ENCODE data around the gene CST5. TPM values are rescaled to one million over a fixed set of nuclear protein-coding genes. Genes with fewer than 3 reads are reported as not detected.

Gene CST5
- total RNA-seq, 6 donors from 2014 or later, result 0.81 to 1.7 (median 1.1) TPM; not detected in 3

DNA sequence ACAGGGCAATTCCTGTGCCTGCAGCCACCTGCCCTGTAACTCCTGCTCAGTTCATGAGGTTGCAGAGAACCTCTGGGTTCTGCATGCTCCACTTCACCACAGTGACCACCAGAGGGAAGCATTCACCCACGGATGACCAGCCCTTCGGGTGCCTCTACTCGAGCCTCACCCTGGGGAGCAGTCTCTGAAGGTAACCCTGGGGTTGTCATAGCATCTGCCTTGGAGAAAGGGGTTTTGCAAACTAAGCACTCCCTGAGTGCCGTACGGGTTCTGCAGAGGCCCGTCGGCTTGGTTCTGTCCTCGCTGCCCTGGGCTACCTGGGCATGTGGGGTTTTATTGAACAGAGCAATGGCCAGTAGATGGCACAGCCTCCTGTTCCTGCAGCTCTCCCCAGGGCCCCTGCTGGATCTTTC, 10.2 kb upstream of the CST5 start:
- Histone ChIP-seq H3K9me3 (no peaks in the 10 kb centered on the region), H3K27ac (no peak overlapping the region), H3K4me3 (no peak overlapping the region), H3K27me3 (no peaks in the 10 kb centered on the region), H3K36me3 (no peaks in the 10 kb centered on the region), H3K4me1 (no peaks in the 10 kb centered on the region)
- 21 to 80% methylated on average over 1 to 8 of the region's 8 CpGs for WGBS, 2 donors
- peak; percentile 90 for ATAC-seq (ENCODE audit: low FRiP score in 2 of 2)
- peak in 1 of 2 donors; percentile 64 for DNase-seq
- TF ChIP-seq POLR2AphosphoS5 (IDR thresholded peaks at IDR 0.05) (no peak), POLR2A (IDR thresholded peaks at IDR 0.05) (no peak), EP300 (IDR thresholded peaks at IDR 0.05) (no peak)
- TF ChIP-seq, protein P1, sequence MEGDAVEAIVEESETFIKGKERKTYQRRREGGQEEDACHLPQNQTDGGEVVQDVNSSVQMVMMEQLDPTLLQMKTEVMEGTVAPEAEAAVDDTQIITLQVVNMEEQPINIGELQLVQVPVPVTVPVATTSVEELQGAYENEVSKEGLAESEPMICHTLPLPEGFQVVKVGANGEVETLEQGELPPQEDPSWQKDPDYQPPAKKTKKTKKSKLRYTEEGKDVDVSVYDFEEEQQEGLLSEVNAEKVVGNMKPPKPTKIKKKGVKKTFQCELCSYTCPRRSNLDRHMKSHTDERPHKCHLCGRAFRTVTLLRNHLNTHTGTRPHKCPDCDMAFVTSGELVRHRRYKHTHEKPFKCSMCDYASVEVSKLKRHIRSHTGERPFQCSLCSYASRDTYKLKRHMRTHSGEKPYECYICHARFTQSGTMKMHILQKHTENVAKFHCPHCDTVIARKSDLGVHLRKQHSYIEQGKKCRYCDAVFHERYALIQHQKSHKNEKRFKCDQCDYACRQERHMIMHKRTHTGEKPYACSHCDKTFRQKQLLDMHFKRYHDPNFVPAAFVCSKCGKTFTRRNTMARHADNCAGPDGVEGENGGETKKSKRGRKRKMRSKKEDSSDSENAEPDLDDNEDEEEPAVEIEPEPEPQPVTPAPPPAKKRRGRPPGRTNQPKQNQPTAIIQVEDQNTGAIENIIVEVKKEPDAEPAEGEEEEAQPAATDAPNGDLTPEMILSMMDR (IDR thresholded peaks at IDR 0.05), result peak; percentile 57 to 88 (median 71)

DNA sequence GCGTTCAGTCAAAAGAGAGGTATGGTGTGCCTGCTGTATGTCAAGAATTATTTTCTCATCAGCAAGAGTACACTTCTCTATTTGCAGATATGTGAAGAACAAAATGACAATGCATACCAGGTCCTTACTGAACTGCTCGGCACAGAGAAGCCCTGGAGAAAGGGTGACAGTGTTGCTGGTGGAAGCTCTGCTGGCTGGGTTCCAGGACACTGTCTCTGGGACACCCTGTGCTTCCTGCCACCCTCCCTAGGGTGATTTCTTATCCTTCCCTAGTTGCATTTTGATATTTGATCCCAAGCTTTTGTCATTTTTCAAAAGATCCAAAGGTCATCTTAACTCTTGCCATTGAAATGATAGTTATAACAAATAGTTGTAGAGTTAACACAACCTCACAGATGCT, 8.3 kb upstream of the CST5 start:
- ATAC-seq (ENCODE audit: low FRiP score in 2 of 2), result no peak
- H3K27me3 ChIP-seq, result no peaks in the 10 kb centered on the region
- TF ChIP-seq EP300 (IDR thresholded peaks at IDR 0.05) (no peak), POLR2AphosphoS5 (IDR thresholded peaks at IDR 0.05) (no peak), POLR2A (IDR thresholded peaks at IDR 0.05) (no peak)
- TF ChIP-seq, protein P1 (IDR thresholded peaks at IDR 0.05), result no peak
- H3K4me3 ChIP-seq, result no peak overlapping the region
- WGBS, 2 donors, result 68 to 70% methylated on average over 2 of the region's 2 CpGs
- no peak for DNase-seq
- no peaks in the 10 kb centered on the region for H3K9me3 ChIP-seq
- no peaks in the 10 kb centered on the region for H3K36me3 ChIP-seq
- H3K27ac ChIP-seq, result no peak overlapping the region
- H3K4me1 ChIP-seq, result peaks cover 0 to 10% (median 2%) of the 10 kb centered on the region in 4 donors

DNA sequence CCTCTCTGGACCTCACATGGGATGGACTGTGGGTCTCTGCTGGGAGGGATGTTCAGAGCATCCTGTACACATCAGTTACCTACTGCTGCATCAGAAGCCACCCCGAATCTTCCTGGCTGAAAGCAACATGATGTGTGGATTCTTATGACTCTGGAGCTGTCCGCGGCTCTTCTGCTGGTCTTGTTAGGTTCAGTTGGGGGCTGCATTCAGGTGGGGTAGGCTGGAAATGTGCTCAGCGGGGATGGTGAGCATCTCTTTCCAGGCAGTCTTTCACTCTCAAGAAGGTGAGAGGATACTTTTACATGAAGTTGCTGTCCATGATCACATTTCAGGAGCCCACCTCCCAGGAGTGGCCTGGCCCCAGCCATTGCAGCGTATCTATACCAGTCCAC, 5.2 kb upstream of the CST5 start:
- H3K4me3 ChIP-seq, result no peak overlapping the region
- WGBS, 2 donors, result 95 to 96% methylated on average over 5 of the region's 5 CpGs

DNA sequence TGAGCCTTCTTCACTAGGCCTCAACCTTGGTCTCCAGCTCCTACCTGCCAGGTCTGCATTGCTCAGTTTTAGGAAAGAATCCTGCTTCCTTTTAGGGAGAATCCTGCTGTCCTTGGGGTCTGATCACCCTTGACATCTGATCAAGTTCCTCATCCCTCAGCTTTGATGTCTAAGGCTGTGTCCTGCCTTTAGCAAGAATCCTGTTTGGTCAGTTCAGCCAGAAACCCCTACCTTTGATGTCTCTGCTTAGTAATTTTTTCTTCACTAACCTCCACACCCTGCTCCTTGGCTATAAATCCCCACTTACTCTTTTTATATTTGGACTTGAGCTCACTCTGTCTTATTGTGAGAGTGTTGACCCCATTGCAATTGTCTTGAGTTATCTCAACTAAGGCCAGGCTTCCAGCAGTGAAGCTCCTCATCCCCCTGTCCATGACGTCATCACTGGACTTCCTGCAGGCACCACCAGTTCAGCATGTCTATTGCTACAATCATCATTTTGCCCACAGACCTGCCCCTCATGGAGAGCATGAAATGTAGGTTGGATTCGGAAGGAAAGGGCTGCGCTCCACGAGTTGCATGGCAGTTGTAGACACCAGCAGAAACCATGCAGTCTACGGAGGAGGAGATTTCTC, 4.7 kb upstream of the CST5 start:
- H3K9me3 ChIP-seq, result no peaks in the 10 kb centered on the region
- peak overlapping the region in 2 of 4 donors; percentile 26 to 37 for H3K27ac ChIP-seq
- H3K36me3 ChIP-seq, result no peaks in the 10 kb centered on the region
- DNase-seq, result no peak
- no peak for ATAC-seq (ENCODE audit: low FRiP score in 2 of 2)
- TF ChIP-seq, protein P1 (IDR thresholded peaks at IDR 0.05), result no peak
- TF ChIP-seq EP300 (IDR thresholded peaks at IDR 0.05) (no peak), POLR2A (IDR thresholded peaks at IDR 0.05) (no peak), POLR2AphosphoS5 (IDR thresholded peaks at IDR 0.05) (no peak)
- H3K4me1 ChIP-seq, result peaks cover 3 to 21% (median 9%) of the 10 kb centered on the region in 4 donors
- no peaks in the 10 kb centered on the region for H3K27me3 ChIP-seq
- WGBS, 2 donors, result 84 to 88% methylated on average over 5 of the region's 5 CpGs
- no peak overlapping the region for H3K4me3 ChIP-seq

More for the DNA sequence above, 5.2 kb upstream of the CST5 start:
- Histone ChIP-seq H3K27me3 (no peaks in the 10 kb centered on the region), H3K9me3 (no peaks in the 10 kb centered on the region), H3K27ac (no peak overlapping the region), H3K36me3 (no peaks in the 10 kb centered on the region), H3K4me1 (peaks cover under 1 to 16% (median 8%) of the 10 kb centered on the region in 4 donors)
- DNase-seq (no peak), ATAC-seq (ENCODE audit: low FRiP score in 2 of 2) (no peak)
- TF ChIP-seq, protein P1 (IDR thresholded peaks at IDR 0.05), result no peak
- TF ChIP-seq POLR2AphosphoS5 (IDR thresholded peaks at IDR 0.05), result no peak
- no peak for TF ChIP-seq EP300 (IDR thresholded peaks at IDR 0.05)
- no peak for TF ChIP-seq POLR2A (IDR thresholded peaks at IDR 0.05)

DNA sequence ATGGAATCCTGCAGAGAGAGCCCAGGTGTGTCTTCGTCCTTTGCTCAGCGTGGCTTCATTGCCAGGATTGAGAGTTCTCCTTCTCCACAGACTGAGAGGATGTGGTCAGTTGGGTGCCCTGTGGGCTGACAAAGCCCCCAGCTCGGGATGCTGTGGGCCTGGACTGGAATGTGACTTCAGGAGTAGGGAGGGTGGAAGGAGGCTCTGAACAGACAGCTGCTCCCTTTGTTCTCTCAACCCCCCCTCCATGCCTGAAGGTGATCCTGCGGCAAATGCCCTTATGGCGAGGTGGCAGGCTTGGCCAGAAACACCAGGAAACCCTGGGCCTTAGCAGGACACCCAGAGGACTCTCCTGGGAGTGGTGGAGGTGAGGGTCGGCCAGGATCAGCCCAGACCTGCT, 1.8 kb upstream of the CST5 start:
- no peaks in the 10 kb centered on the region for H3K9me3 ChIP-seq
- H3K4me3 ChIP-seq, result no peak overlapping the region
- no peak for ATAC-seq (ENCODE audit: low FRiP score in 2 of 2)
- peak overlapping the region in 1 of 4 donors; percentile 24 for H3K27ac ChIP-seq
- DNase-seq, result no peak
- no peaks in the 10 kb centered on the region for H3K27me3 ChIP-seq
- TF ChIP-seq, protein P1 (IDR thresholded peaks at IDR 0.05), result no peak
- no peak for TF ChIP-seq POLR2AphosphoS5 (IDR thresholded peaks at IDR 0.05)
- no peak for TF ChIP-seq EP300 (IDR thresholded peaks at IDR 0.05)
- TF ChIP-seq POLR2A (IDR thresholded peaks at IDR 0.05), result no peak
- 65 to 80% methylated on average over 1 to 6 of the region's 6 CpGs for WGBS, 2 donors
- H3K36me3 ChIP-seq, result no peaks in the 10 kb centered on the region
- peaks cover 3 to 21% (median 9%) of the 10 kb centered on the region in 4 donors for H3K4me1 ChIP-seq
